Breast epithelium (tissue), 4 donors: ENCODE data around the gene SORT1. TPM values are rescaled to one million over a fixed set of nuclear protein-coding genes. Genes with fewer than 3 reads are reported as not detected.

Experiments used
- DNase-seq, 2 donors: peaks; one replicate each; pipeline ENCODE4 v3.0.0-alpha.2; 2019; ENCODE audit warnings: low spot score in 2 of 2
- H3K27ac ChIP-seq, 2 donors: fragments of 200-600 bp; sonication (generic) in 1 of 2; one replicate each; pipeline ENCODE4 v1.5.1; 2016 to 2019; ENCODE audit warnings: mild to moderate bottlenecking in 1 of 2
- H3K27me3 ChIP-seq, 2 donors: fragments of 200-600 bp; sonication (generic) in 1 of 2; one replicate each; pipeline versions ENCODE4 v1.5.1 to v1.6.0; 2017 to 2019; ENCODE audit warnings: control low read depth in 1 of 2, mild to moderate bottlenecking in 1 of 2
- H3K36me3 ChIP-seq: fragments of 200-600 bp; one replicate; pipeline ENCODE4 v1.5.1; 2019
- H3K4me1 ChIP-seq, 2 donors: fragments of 200-600 bp; sonication (generic); one replicate each; pipeline ENCODE4 v1.5.1; 2016 to 2019; ENCODE audit warnings: control low read depth in 1 of 2
- H3K4me3 ChIP-seq, 3 donors: fragments of 200-600 bp; sonication (generic); 1 replicate in 2 of 3; 2 replicates in 1 of 3; pipeline ENCODE4 v1.5.1; 2016 to 2019; ENCODE audit warnings: mild to moderate bottlenecking in 3 of 3, moderate library complexity in 2 of 3
- H3K9me3 ChIP-seq, 2 donors: fragments of 200-600 bp; sonication (generic) in 1 of 2; one replicate each; pipeline ENCODE4 v1.5.1; 2016 to 2019; ENCODE audit warnings: control low read depth in 1 of 2
- CTCF ChIP-seq, 3 donors: fragments of 450-650 bp; IDR thresholded peaks; one replicate each; pipeline ENCODE4 v1.5.1; 2016 to 2017; ENCODE audit warnings: antibody characterized with exemption in 3 of 3, mild to moderate bottlenecking in 3 of 3, moderate library complexity in 3 of 3
- POLR2A ChIP-seq: fragments of 450-650 bp; IDR thresholded peaks from one replicate; pipeline ENCODE4 v1.6.1; 2016; ENCODE audit warnings: antibody characterized with exemption, mild to moderate bottlenecking, moderate library complexity
- POLR2AphosphoS5 ChIP-seq, 3 donors: sonication (generic); formaldehyde crosslinking; IDR thresholded peaks; one replicate each; pipeline ENCODE4 v1.6.1; 2017; ENCODE audit warnings: antibody characterized with exemption in 3 of 3
- intact Hi-C: fragments of 100-400 bp; cut with DNase I; formaldehyde crosslinking; loops from one replicate; pipeline ENCODE4 v1.15.1; 2023; ENCODE audit warnings: low total_unique reads
- total RNA-seq, 3 donors: library from RNA; depleted of rRNA; stranded (reverse); fragments of >200 nt; gene quantifications; one replicate each; pipeline ENCODE4 v1.1.0, GENCODE V29; 2016

Gene SORT1
- total RNA-seq, 3 donors from 2014 or later = 51.1 to 135 (median 69.8) TPM

- H3K27ac ChIP-seq = no peak overlapping the region
- intact Hi-C loops = no loop called here
- no peaks in the 10 kb centered on the region for H3K36me3 ChIP-seq
Measured at GRCh38 chr1:109314795-109315194, 82.9 kb downstream of the SORT1 start.

DNA sequence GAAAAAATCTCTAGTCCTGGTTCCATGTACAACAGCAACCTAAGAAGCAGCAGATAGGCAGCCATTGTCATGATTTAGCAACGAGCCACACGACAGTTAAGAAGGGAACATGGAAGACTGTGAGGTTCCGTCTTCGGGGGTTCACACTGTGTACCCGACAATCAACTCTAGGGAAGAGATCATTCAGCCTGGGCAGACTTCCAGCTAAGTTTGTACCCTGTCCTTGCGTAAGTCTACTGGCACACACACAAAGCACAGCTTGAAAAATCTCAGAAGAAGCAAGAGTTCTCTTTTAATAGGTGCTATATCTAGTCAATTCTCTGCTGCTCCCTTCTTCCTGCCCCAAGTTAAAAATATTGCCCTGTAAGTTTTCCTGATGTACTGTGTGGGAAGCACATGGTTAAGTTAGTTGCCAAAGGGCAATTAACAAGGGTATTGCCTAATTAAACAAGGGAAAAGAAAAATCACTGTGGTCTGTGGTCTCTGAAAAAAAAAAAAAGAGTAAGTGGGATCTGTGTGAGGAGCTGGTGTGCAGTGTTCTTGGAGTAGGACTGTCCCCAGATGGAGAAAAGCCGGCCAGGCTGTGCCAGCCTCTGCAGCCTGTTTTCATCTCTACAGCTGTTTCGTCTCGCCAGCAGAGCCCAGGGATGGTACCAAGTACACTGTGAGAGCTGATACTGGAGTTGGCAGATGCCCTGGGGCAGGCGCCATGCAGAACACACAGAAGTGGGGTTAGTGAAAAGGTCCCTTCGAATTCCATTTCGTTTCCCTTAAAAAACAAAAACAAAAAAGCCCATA is 84.5 kb downstream of the SORT1 start:
- intact Hi-C loops = no loop called here
- no peak overlapping the region for H3K27ac ChIP-seq
- no peaks in the 10 kb centered on the region for H3K27me3 ChIP-seq
- H3K36me3 ChIP-seq = no peaks in the 10 kb centered on the region
- H3K4me1 ChIP-seq = no peaks in the 10 kb centered on the region
- TF ChIP-seq POLR2A (no peak), POLR2AphosphoS5 (IDR thresholded peaks at IDR 0.05) (no peak), CTCF (IDR thresholded peaks at IDR 0.05) (no peak)
- H3K9me3 ChIP-seq = no peaks in the 10 kb centered on the region
- DNase-seq = no peak
- no peak overlapping the region for H3K4me3 ChIP-seq

More at GRCh38 chr1:109314795-109315194, 82.9 kb downstream of the SORT1 start:
- no peaks in the 10 kb centered on the region for H3K4me1 ChIP-seq
- no peaks in the 10 kb centered on the region for H3K27me3 ChIP-seq
- H3K9me3 ChIP-seq = no peaks in the 10 kb centered on the region
- no peak for DNase-seq
- H3K4me3 ChIP-seq = no peak overlapping the region
- TF ChIP-seq POLR2AphosphoS5 (IDR thresholded peaks at IDR 0.05) (no peak), POLR2A (no peak), CTCF (IDR thresholded peaks at IDR 0.05) (no peak)

DNA sequence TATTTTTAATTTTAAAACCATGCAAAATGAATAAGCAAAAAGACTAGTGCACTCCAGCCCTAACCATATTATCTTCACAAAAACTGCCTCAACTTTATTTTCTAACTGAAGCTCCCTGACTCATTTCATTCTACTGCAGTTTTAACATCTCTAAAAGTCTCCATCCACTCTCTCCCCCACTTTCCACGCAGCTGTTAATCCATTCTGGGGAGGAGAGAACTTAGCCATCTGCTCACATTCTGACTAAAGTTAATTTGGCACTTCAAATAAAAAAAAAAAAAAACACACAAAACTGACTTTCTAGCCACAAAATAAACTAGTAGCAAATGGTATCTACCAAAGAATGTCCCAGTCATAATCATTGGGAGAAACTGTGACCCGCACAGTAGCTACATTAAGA is 85.5 kb downstream of the SORT1 start:
- Histone ChIP-seq H3K9me3 (no peaks in the 10 kb centered on the region), H3K4me3 (no peak overlapping the region), H3K27me3 (no peaks in the 10 kb centered on the region), H3K4me1 (no peaks in the 10 kb centered on the region), H3K27ac (no peak overlapping the region), H3K36me3 (no peaks in the 10 kb centered on the region)
- intact Hi-C loops = no loop called here
- TF ChIP-seq POLR2A = no peak
- TF ChIP-seq POLR2AphosphoS5 (IDR thresholded peaks at IDR 0.05) = no peak
- no peak for TF ChIP-seq CTCF (IDR thresholded peaks at IDR 0.05)
- no peak for DNase-seq

DNA sequence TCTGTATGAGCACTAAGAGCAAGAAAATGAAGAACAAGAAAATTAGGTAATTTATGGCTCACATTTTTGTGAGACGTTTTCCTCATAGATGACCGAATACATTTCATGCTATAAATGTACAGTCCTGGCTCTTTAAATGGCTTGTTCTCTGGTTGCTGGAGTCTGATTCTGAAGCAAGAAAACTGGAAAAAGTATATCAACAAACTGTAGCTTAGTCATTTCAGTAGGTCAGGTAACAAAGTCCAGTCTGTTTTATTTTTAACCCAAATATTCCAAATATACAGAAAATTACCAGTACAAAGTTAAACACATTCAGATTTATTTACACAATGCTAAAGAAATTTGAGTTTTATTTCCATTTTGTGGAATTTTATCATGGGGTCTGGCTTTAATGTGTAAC is 88.4 kb downstream of the SORT1 start:
- H3K9me3 ChIP-seq = no peaks in the 10 kb centered on the region
- no peak for TF ChIP-seq POLR2AphosphoS5 (IDR thresholded peaks at IDR 0.05)
- no peak for TF ChIP-seq POLR2A
- TF ChIP-seq CTCF (IDR thresholded peaks at IDR 0.05) = no peak
- H3K27me3 ChIP-seq = no peaks in the 10 kb centered on the region
- no peaks in the 10 kb centered on the region for H3K36me3 ChIP-seq
- no peak overlapping the region for H3K27ac ChIP-seq
- no peaks in the 10 kb centered on the region for H3K4me1 ChIP-seq
- DNase-seq = no peak
- intact Hi-C loops = no loop called here
- H3K4me3 ChIP-seq = no peak overlapping the region

DNA sequence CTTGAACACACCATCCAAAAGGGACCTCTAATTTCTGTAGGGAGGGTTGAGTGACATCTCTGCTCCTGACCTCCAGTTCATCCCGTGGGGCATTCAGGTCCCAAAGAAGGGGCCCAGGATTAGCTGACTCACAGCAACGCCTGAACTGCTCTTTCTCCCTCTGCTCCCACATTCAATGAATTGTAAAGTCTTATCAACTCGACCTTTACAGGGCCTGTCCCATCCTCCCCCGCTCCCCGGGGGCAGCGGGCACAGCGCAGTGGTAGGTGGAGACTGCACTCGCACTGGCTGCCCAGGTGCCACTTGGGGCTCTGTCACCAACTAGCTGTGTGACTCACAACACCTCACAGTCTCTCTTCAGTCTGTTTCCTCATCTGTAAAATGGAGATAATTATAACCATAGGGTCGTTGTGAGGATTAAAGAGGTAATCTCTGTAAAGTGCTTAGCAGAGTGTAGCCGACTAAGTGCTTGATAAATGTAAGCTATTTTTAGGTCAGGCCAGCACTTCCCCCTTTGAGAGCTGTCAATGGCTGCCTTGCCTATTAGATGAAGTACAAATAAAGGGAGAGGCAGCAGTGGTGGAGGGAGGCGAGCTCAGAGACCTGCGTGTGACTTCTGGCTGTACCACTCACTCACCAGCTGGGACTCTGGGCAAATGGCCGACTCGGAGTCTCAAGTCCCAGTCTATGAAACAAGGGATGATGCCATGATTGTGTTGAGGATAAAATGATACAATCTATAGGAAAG is 90.3 kb downstream of the SORT1 start:
- TF ChIP-seq POLR2A = no peak
- no peak for TF ChIP-seq POLR2AphosphoS5 (IDR thresholded peaks at IDR 0.05)
- TF ChIP-seq CTCF (IDR thresholded peaks at IDR 0.05) = no peak
- no peak overlapping the region for H3K27ac ChIP-seq
- no peak overlapping the region for H3K4me3 ChIP-seq
- H3K9me3 ChIP-seq = no peaks in the 10 kb centered on the region
- H3K27me3 ChIP-seq = no peaks in the 10 kb centered on the region
- no peaks in the 10 kb centered on the region for H3K36me3 ChIP-seq
- DNase-seq = no peak
- intact Hi-C loops = no loop called here
- no peaks in the 10 kb centered on the region for H3K4me1 ChIP-seq
